ENCODE results near the gene IL25.

- TF ChIP-seq CTCF (IDR thresholded peaks at IDR 0.05): no peak
- no peak for TF ChIP-seq POLR2A (IDR thresholded peaks at IDR 0.05)
- no peak for TF ChIP-seq POLR2AphosphoS5 (IDR thresholded peaks at IDR 0.05)
These were observed 16.8 kb downstream of the IL25 start for GRCh38 chr14:23389396-23389795.

Data from stomach (tissue), 4 donors.